ENCODE measurements around the gene TBC1D3K.
"Not testable (repeated sequence)": the region's sequence is repeated elsewhere in the genome, so short reads cannot be mapped to it uniquely, and the experiment has no call there.

Gene TBC1D3K

GRCh38 chr17:37924115-37924514 lies at the start of gene TBC1D3K:
Gene TBC1D3K (plus strand): TSS chr17:37924415. CDS start chr17:37926000, 1,585 bp downstream.
- not testable (repeated sequence) for DNase-seq

- no peak for DNase-seq
These were observed 39.7 kb upstream of the TBC1D3K start for GRCh38 chr17:37884516-37884915.

DNA sequence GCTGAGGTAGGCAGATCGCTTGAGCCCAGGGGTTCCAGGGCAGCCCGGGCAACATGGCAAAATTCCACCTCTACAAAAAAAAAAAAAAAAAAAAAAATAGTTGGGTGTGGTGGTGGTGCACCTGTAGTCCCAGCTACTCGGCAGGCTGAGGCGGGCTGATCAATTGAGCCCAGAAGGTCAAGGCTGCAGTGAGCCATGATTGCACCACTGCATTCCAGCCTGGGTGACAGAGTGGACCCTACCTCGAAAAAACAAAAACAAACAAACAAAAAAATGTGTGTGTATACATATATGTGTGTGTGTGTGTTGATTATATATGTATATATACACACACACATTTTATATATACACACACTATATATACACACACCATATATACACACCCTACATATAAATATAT lies 39.1 kb upstream of the TBC1D3K start:
- DNase-seq, result no peak

DNA sequence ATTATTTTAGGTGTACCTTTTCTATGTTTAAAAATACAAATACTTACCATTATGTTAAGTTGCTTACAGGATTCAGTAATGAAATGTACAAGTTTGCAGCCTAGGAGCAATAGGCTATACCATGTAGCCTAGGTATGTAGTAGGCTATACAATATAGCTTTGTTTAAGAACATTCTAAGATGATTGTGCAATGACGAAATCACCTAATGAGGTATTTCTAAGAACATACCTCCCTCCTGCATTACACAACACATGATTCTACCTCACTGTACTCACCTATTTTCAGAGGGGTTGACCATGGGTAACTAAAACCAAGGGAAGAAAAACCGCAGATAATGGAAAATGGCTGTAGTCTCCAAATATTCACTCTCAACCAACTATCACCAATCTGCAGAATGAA lies 35.3 kb upstream of the TBC1D3K start:
- DNase-seq, result no peak

DNA sequence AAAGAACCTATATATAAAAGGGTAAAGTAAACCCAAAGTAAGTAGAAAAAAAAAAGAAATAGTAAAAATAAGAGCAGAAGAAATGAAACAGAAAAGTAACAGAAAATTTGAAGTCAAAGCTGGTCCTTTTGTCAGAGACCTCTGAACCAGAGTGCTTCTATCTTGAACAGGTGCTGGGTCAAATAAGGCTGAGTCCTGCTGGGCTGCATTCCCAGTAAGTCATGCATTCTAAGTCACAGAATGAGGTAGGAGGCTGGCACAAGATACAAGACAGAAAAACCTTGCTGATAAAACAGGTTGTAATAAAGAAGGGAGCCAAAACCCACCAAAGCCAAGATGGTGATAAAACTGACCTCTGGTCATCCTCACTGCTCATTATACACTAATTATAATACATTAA lies 27.3 kb upstream of the TBC1D3K start:
- DNase-seq, result not testable (repeated sequence)

Measured in activated CD4-positive, alpha-beta T cell treated with anti-CD3 and anti-CD28 coated beads, Interleukin-2, Interleukin-6, amounts not matched to agents 100 ng/mL and 50 ng/mL, durations not matched to agents 16 hours and 8 hours (primary cell).